Heart left ventricle (tissue), 13 donors: Measurements from ENCODE around the gene ADAMTS18.

Experiments
- POLR2A ChIP-seq, 2 donors: fragments of 450-650 bp; IDR thresholded peaks; one replicate each; pipeline ENCODE4 v1.6.1; 2017; ENCODE audit warnings: antibody characterized with exemption in 2 of 2, mild to moderate bottlenecking in 2 of 2, moderate library complexity in 2 of 2
- TF ChIP-seq, protein P1 (sequence below), 12 donors: fragments of 200-600 bp; sonication (generic) in 4 of 12; IDR thresholded peaks; one replicate each; pipeline versions ENCODE4 v1.5.0 to v1.8.0; 2018 to 2022; ENCODE audit warnings: antibody characterized with exemption in 12 of 12, mild to moderate bottlenecking in 5 of 12
- donor health status: ischemic (EF 13 %, LVEDD 7.1; RV severe dilation, severe dysfunction).
- donor health status: DM: no; HTN: yes; CAD: no.
- donor health status: DM: no; HTN: no; CAD: no.
- donor health status: ischemic (EF 25% LVEDD 6.9; RV normal size, moderate dysfunction).
- donor health status: ischemic (EF 25% LVEDD 5.7; RV mildly dilated, moderate dysfunction).
- donor health status: ischemic (EF 35%, LVEDD 5.7; RV mildly dilated, moderate dysfunction).
- donor health status: nonischemic (EF 11% LVEDD 7.7; RV severe dilation, severe dysfunction).
- donor health status: DM: yes; HTN: yes; CAD: no.
- donor health status: PGD.
- donor health status: ischemic (EF 29% LVEDD 5.4; RV normal size, mild dysfunction).
- donor health status: nonischemic (EF 23%, LVEDD 6.1; RV moderate dilation, normal function).

DNA sequence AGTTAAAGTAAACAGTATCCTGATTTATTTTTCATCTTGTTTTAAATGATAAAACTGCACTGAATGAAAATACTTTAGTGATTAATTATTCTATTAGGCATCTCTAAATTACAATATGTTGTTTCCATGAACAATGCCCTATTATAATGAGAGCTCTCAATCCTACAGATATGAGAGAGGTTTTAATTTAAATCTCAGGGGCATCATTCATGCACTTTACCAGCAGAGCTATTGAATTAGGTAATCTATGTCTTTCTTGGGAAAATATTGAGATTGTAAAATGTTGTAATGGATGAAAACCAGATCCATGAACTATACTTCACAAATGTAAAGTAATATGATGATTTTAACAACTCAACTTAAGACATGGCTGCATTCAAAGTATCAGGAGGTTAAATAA, 103.8 kb downstream of the ADAMTS18 start:
- TF ChIP-seq, protein P1, sequence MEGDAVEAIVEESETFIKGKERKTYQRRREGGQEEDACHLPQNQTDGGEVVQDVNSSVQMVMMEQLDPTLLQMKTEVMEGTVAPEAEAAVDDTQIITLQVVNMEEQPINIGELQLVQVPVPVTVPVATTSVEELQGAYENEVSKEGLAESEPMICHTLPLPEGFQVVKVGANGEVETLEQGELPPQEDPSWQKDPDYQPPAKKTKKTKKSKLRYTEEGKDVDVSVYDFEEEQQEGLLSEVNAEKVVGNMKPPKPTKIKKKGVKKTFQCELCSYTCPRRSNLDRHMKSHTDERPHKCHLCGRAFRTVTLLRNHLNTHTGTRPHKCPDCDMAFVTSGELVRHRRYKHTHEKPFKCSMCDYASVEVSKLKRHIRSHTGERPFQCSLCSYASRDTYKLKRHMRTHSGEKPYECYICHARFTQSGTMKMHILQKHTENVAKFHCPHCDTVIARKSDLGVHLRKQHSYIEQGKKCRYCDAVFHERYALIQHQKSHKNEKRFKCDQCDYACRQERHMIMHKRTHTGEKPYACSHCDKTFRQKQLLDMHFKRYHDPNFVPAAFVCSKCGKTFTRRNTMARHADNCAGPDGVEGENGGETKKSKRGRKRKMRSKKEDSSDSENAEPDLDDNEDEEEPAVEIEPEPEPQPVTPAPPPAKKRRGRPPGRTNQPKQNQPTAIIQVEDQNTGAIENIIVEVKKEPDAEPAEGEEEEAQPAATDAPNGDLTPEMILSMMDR (IDR thresholded peaks at IDR 0.05) = no peak
- no peak for TF ChIP-seq POLR2A (IDR thresholded peaks at IDR 0.05)
